Endometrium (tissue), 2 donors: ENCODE measurements around the gene PTTG1IP.
"Not testable (repeated sequence)": the region's sequence is repeated elsewhere in the genome, so short reads cannot be mapped to it uniquely, and the experiment has no call there.

Experiments
- FAIRE-seq: peaks from 2 replicates; lab custom pipeline; 2012; peaks lifted over from hg19 to GRCh38; lab: Jason Lieb, UNC
- donor health status: control.
- donor health status: control.

Gene PTTG1IP, protein sequence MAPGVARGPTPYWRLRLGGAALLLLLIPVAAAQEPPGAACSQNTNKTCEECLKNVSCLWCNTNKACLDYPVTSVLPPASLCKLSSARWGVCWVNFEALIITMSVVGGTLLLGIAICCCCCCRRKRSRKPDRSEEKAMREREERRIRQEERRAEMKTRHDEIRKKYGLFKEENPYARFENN

DNA sequence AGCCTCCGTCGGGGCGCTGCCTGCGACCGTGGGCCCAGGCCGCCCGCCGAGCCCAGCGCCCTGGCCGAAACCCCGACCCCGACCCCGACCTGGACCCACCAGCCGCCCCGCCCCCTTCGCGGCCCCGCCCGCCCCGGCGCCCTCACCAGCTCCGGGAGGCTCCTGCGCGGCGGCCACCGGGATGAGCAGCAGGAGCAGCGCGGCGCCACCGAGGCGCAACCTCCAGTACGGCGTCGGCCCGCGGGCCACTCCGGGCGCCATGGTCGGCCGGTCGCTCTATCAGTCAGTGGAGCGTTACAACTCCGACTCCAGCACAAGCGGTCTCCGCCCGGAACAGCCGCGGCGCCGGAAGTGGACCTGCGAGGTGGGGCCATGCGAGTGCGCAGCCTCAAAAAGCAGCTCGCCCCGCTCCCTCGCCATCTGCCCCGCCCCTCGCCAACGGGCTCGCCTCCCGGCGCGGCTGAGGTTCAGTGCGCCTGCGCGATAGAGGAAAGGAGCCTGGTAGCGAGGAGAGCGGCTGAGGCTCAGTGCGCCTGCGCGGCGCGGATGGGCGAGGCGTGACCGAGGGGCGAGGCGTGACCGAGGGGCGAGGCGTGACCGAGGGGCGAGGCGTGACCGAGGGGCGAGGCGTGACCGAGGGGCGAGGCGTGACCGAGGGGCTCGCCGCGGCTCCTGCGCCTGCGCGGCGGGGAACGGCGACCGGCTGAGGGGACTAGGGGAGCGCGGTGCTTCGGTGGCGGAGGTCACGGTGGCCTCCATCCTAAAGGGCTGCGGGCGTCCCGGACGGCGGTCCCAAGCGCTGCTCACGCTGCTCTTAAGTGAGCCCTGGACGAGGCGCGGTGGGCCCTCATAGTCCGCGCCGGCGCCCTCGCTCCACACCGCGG lies at the start of gene PTTG1IP:
PTTG1IP (minus strand) TSS at position 335 of the 884 bp plus-strand sequence; CDS start at position 261, 74 bp downstream.
- FAIRE-seq = no peak

DNA sequence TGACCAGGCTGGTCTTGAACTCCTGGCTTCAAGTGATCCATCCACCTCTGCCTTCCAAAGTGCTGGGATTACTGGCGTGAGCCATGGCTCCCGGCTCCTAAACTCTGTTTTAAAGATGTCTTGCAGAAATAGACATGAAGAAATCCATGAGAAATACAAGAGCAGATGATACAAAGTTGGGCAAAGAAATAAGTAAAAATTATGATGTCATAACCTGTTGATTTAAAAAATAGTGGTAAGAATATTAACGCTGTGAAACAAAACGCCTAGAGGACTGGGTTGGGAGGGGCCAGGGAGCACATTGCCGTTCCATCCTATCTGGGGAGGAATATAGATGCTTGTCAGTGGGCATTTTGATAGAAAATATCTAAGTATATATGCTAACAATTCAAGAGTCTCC lies 48.4 kb upstream of the PTTG1IP start:
- no peak for FAIRE-seq

DNA sequence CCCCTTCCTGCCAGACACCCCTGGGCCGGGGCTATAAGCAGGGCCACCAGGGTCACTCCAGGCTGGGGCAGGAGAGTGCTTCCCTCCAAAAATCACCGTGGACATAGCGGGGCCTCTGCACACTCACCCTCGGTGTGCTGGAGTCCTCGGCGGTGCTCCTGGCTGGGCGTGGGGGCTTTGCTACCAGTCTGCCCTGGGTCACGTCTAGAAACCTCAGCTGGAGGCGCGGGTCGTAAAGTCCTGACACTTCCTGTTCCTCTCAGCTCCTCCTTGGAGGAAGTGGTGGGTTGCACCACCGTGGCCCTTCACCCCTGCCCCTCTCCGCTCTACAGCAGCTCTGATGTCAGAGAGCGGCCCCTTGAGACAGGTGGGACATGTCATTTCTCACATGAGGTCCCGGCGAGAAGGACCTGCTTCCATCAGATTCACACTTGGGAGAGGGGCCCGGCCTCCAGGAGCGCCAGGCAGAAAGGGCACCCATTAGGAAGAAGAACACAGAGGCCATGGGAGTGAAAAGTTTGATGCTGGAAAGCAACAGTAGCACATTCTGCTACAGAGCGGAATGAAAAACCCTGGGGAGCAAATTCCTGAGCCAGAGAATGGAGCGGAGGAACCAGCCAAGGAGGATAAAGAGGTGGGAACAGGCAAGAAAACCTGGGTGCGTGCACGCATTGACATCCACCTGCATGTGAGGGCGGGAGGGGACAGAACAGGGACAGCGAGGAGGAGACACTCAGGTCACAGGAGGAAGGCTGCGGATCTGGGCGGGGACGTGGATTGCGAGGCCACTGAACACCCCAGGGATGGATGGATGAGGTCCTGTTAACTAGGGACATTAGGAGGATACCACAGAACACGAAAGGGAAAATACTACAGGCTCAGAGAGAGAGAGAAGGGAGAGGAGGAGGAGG lies 47.5 kb upstream of the PTTG1IP start, which contains the start of gene ITGB2:
ITGB2 (minus strand) TSS at position 206 of the 911 bp plus-strand sequence. CDS start 10,117 bp downstream, outside the sequence.
- no peak for FAIRE-seq

DNA sequence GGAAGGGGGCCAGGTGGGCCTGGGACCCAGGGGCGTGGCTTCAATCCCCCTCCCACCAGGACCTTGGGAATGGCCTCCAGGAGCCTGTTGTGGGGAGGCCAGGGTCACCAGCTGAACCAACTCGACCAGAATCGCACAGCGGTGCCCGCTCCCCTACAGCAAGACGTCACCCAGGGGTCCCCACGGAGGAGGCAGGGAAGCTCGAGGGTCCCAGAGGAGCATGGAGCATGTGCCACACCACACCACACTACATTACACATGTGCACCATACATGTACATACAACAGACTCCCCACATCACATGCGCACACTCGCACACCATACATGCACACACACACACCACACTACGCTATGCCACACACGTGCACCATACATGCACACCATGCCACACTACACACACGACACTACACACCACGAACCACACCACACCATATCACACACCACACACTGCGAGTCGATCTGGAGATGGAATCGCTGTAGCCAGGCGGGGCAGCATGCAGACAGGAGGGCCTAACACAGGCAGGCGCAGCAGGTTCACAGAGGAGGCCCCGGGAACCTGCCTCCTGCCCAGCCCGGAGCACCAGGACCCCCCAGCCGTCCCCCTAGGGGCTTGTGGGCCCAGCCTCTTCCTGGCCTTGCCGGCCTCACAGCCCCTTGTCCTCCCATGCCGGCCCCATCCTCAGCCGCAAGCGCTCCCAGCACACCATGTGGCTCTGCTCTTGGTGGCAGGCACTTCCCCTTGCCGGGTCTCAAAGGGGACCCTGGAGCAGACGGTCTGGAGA lies 46.6 kb upstream of the PTTG1IP start:
- no peak for FAIRE-seq

DNA sequence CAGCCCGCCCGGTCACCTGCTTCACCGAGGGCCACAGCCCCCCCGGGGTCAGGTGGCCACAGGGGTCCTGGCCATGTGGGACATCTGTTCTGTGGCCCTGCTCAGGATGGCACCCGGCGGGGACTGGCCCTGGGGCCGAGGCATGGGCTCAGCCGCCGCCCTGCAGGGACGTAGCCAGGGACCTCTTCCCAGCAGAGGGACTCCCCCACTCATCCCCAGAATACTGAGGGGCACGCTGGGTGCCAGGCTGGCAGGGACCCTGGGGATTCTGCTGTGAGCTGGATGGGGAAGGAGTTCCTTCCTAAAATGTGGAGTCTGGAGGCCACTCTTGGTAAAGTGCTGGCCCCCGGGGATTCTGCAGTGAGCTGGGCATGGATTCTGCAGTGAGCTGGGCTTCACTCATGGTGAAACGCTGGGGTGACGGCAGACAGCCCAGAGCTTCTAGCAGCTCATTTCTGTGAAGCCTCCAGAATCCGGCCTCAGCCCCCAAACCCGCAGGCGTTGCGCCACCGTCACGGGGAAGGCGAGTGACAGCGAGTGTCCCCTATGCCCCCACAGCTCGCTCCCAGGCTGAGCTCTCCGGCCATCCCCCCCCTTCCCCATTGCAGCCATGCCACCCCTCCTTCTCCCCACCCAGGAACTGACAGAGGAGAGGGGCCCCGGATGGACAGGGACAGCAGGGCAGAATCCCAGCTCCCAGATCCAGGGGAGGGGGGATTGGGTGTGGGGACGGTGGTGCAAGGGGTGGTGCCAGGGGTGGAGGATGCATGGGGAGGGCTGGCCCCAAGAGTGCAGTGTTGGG lies 45.8 kb upstream of the PTTG1IP start:
- no peak for FAIRE-seq

DNA sequence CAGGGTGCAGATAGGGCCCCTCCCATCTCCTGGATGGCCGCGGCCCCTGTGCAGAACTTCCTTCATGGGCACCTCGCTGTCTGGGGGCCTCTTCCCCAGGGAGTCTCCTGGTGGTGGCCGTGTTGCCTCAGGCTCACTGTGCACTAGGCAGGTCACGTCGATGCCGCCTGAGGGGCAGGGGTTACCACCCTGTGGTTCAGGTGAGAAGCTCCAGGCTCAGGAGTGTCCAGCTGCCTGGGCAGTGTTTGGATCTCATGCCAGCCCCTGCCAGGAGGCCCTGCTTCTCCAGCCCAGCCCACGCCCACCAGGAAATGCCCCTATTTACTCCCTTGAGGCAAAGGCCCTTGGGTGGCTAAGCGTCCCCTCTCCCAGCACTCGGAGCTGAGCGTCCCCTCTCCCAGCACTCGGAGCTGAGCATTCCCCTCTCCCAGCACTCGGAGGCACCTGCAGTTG lies 45.1 kb upstream of the PTTG1IP start:
- FAIRE-seq = no peak

DNA sequence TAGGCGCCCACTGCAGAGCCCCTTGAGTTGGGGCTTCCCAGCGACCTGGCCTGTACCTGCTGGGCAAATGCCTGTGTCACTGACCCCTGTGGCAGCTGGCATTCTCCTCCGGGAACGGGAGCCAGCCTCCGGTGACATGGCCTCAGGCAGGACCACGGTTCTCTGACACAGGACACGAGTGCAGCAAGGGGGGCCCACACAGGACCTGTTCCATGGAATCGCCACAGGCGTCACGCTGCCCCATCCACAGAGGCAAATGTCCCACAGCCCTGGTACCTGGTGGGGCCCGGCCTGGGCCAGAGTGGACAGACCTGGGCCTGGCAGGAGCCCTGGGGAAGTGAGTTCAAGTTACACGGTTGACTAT lies 44.6 kb upstream of the PTTG1IP start:
- FAIRE-seq = no peak

DNA sequence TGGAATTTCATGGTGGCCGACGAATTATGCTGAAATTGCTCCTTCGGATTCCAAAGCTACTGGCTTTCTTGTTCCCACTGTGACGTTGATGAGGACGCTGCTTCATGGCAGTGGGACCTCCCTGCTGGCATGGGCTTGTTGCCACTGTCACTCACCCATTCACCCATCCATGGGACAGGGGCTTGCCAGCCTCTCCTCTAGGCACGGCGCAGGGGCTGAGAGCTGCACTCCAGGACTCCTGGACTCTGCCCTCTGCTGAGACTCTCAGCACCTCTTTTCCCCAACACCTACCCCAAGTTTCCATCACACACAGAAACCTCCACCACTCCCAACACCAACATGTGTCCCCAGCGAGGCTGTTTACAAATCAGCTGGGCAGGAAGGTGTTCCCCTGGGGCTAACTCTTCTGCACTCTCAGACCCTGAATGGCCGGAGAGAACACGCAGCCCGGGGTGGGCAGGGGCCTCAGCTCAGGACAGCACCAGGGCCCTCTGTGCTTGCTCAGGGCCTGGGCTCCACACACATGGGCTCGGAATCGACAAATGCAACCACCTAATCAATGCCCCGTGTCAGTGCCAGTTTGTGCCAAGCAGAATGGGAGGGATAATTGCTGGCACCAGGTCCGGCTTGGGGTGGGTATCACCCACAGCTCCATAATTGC lies 44.1 kb upstream of the PTTG1IP start:
- FAIRE-seq = no peak

DNA sequence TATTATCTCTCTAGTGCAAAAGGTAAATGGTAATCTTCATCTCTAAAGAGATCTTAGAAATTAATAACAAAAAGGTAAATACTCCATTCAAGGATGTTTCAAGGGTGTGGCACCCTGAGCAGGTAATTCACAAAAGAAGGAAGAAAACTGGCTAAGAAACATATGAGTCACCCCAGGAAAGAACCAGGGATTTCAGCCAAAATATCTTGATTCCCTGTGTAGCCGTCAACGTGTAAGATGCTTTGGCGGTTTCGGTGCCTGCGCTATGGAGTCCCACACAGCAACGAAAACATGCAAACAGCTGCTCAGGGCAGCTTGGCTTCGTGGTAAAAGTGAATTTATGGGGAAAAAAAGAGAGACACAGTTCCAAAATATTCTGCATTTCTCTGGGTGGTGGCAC lies 43.5 kb upstream of the PTTG1IP start:
- FAIRE-seq = no peak

DNA sequence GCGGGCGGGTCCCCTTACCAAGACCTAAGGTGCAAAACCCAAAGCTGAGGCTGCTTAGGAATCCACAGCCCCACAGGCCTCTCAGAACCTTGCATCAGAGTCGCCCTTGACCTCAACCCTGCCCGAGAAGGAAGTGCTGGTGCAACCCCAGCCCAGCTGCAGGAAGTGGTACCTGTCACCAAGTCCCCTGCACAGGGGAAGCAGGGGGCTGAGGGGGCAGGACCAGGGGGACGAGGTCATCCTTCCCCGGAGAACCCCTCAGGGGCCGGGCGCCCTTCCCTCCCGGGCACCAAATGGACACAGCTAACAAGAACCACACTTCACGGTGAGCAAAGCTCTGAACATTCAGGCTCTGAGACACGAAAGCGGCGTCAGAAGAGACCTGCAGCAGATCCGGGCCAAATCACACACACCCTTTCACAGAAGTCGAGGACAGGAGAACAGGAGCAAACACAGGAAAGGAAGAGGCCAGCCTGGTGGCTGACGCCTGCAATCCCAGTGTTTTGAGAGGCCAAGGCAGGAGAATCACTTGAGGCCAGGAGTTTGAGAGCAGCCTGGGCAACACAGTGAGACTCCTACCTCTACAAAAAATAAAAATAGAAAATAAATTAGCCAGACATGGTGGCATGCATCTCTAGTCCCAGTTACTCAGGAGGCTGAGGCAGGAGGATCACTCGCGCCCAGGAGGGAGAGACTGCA lies 40.8 kb upstream of the PTTG1IP start:
- no peak for FAIRE-seq

DNA sequence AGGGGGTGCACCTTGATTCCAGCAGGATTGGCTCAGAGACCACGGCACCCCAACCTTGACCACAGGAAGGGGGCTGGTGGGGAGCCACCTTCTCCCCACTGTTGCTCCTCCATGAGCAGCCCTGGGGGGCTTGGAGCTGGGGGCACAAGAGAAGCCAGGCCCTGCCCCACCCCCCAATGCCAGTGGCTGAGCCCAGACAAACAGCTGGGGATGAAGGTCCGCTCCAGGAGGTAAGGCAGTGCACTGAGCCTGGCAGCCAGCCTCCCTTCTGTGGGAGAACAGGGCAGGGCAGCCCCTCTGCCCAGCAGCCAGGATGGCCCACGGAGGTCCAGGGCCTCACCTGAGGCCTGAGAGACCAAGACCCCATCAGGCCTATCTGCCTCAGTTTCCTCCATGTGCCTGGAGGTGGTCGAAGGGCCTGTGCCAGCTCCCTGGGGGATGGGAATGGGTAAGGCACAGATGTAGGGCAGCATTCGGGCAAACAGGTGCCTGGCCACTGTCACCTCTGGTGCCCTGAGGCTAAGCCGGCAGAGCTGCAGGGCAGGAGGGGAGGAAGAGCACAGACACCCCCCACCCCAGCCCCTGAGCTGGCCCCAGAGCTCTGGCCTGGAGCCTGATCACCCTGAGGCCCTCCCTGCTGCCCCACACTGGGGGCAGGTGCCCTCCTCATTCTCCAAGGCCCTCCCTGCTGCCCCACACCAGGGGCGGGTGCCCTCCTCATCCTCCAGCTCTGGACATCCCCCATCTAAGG lies 40.1 kb upstream of the PTTG1IP start:
- FAIRE-seq = no peak

DNA sequence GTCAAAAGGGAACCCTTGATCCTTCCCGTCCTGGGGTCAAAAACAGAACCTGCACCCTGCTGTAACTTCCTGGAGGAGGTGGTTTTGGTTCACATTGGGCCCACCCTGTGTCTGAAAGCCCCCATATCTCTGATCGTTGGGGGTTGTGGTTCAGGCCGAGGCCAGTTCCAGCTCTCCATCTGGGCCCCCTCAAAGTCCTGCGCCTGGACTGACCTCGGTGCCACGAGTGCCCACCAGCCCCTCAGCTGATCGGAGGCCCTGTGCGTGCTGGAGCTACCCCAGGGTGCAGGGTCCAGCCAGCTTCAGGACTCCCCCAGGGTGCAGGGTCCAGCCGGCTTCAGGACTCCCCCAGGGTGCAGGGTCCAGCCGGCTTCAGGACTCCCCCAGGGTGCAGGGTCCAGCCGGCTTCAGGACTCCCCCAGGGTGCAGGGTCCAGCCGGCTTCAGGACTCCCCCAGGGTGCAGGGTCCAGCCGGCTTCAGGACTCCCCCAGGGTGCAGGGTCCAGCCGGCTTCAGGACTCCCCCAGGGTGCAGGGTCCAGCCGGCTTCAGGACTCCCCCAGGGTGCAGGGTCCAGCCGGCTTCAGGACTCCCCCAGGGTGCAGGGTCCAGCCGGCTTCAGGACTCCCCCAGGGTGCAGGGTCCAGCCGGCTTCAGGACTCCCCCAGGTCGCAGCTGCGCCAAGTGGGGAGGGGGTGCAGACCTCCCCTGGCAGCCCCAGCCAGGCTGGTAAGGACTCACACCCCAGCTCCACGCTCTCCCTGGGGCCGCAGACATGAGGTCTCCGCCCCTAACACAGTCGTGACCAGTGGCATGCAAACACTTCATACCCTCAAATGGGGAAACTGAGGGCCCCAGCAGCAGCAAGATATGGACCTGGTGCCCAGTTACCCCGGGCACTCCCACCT lies 39.3 kb upstream of the PTTG1IP start:
- FAIRE-seq = not testable (repeated sequence)

DNA sequence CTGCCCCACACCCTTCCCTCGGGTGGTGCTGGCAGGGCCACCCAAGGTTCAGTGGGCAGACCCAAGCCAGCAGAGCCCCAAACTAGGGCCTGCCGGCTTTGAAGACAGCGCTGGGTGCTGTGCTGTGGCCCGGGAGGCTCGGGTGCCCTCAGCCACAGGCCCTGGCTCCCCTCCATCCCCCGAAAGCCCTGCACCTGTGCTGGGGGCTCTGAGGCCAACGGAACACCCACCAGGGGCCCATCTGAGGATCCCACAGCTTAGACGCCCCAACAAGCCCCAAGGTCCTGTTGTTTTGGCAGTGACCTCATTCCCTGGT lies 38.6 kb upstream of the PTTG1IP start:
- no peak for FAIRE-seq

DNA sequence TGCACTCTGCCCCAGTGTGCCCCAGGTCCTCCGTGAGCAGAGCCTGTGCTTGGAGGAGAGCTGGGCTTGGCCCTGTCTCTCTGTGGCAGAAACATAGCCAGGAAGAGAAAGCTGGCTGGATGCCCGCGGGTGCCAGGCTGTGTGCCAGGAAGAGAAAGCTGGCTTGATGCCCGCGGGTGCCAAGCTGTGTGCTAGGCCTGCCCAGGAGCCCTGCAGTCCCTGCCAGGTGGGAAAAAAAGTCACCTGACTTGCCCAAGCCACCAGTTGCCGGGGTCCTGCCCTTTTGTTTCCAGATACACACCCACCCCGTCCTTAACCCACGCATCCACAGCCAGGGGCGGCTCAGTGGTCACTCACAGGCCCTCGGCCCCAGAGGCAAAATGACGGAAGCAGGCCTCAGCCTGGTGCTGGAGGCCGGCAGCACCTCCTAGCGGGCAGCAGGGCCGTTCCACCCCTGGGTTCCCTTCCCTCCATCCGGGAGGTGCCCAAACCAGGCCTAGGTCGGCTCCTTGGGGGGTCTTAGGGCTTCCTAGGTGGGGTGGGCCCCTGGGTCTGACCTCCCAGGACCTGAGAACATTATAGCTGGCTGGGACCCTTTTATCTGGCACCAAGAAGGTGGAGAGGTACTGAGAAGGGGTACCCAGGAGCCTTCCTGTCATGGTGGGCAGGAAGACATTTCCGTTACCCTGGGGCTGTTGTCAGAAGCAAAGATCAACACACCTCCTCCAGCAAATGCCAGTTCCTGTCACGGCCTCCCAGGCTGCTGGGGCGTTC lies 38.1 kb upstream of the PTTG1IP start:
- FAIRE-seq = no peak

DNA sequence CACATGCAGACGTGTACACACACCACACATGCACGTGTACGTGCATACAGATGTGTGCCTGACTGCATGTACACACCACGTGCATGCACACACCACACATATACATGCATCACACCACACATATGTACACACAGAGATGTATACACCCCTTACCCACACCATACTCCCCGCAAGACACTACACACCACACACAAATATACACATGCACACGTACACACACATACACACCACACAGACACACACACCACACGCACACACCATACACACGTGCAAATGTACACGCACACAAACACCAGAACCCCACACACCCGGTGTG lies 37.5 kb upstream of the PTTG1IP start:
- FAIRE-seq = no peak

DNA sequence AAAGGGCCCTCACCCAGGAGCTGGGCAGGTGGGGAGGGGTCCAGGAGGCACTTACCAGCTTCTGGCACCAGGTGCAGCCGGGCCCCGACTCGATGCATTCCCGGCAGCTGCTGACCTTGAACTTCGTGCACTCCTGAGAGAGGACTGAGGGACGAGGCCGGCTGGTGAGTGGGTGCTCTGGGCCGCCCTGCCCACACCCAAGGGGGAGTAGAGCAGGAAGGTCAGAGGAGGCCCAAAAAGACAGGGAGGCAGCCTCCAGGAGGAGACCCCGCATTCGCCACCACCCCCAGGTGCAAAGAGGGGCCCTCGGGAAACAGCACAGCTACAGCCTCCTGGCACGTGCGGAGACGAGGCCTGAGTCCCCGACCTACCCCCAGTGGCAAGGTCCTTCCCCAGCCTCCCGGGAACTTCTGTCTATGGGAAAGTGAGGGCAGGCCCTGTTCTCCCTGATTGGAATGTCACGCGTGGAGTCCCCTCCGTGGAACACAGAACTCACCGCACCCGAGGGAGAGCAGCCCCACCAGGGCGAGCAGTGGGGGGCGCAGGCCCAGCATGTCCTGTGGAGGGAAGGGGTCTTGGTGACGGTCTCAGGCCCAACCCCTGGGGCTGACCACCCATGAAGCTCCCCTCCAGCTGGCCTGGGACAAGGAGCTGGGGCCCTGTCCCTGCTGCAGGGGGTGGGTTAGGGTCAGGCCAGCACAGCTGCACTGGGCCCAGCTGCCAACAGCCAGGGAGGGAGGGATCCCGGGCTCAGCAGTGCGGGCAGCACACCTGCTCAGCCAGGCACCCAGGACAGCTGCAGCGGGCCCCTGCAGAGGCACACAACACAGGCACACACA lies 37.0 kb upstream of the PTTG1IP start:
- no peak for FAIRE-seq
